HepG2 (cell line): ENCODE measurements around the gene NFATC2. TPM values are rescaled to one million over a fixed set of nuclear protein-coding genes. Genes with fewer than 3 reads are reported as not detected.
A peak's percentile ranks its signal among the peaks of the same experiment; 100 is the strongest.

ENCODE experiments used
- ARID5B ChIP-seq: IDR thresholded peaks from 2 replicates; pipeline ENCODE4 v1.4.0; 2020; ENCODE audit warnings: mild to moderate bottlenecking, missing genetic modification reagents
- CAMTA2 ChIP-seq: sonication (generic); formaldehyde crosslinking; IDR thresholded peaks from 2 replicates; pipeline ENCODE4 v1.4.0; 2020; ENCODE audit warnings: mild to moderate bottlenecking, missing genetic modification reagents, borderline replicate concordance
- CCDC6 ChIP-seq: sonication (generic); formaldehyde crosslinking; IDR thresholded peaks from 2 replicates; pipeline ENCODE4 v1.8.1; 2022; ENCODE audit warnings: mild to moderate bottlenecking, missing genetic modification reagents, moderate library complexity
- DDIT3 ChIP-seq: sonication (generic); formaldehyde crosslinking; IDR thresholded peaks from 2 replicates; pipeline ENCODE4 v1.4.0; 2020; ENCODE audit warnings: mild to moderate bottlenecking, missing genetic modification reagents
- FOXP4 ChIP-seq: sonication (generic); formaldehyde crosslinking; IDR thresholded peaks from 2 replicates; pipeline ENCODE4 v1.4.0; 2020; ENCODE audit warnings: missing genetic modification reagents
- KAT2B ChIP-seq: fragments of 150-350 bp; IDR thresholded peaks from 2 replicates; pipeline ENCODE4 v1.6.1; 2014; ENCODE audit warnings: low read depth, low read length, borderline replicate concordance
- SMAD1 ChIP-seq: sonication (generic); formaldehyde crosslinking; IDR thresholded peaks from 2 replicates; pipeline ENCODE4 v1.4.0; 2020; ENCODE audit warnings: missing genetic modification reagents, low read depth, mild to moderate bottlenecking, borderline replicate concordance
- STAG1 ChIP-seq: sonication (generic); formaldehyde crosslinking; IDR thresholded peaks from 2 replicates; pipeline ENCODE4 v1.4.0; 2020; ENCODE audit warnings: missing genetic modification reagents
- TFDP2 ChIP-seq: sonication (generic); formaldehyde crosslinking; IDR thresholded peaks from 2 replicates; pipeline ENCODE4 v1.4.0; 2020; ENCODE audit warnings: missing genetic modification reagents
- WIZ ChIP-seq: sonication (generic); formaldehyde crosslinking; IDR thresholded peaks from 2 replicates; pipeline ENCODE4 v1.5.1; 2020; ENCODE audit warnings: mild to moderate bottlenecking, missing genetic modification reagents
- ZFP41 ChIP-seq: sonication (generic); formaldehyde crosslinking; IDR thresholded peaks from 2 replicates; pipeline ENCODE4 v1.4.0; 2020; ENCODE audit warnings: mild to moderate bottlenecking, missing genetic modification reagents, borderline replicate concordance
- ZNF264 ChIP-seq: sonication (generic); formaldehyde crosslinking; IDR thresholded peaks from 2 replicates; pipeline ENCODE4 v1.4.0; 2020; ENCODE audit warnings: missing genetic modification reagents
- ZNF317 ChIP-seq: sonication (generic); formaldehyde crosslinking; IDR thresholded peaks from 2 replicates; pipeline ENCODE4 v1.5.0; 2020; ENCODE audit warnings: mild to moderate bottlenecking, missing genetic modification reagents
- ZNF326 ChIP-seq: sonication (generic); formaldehyde crosslinking; IDR thresholded peaks from 2 replicates; pipeline ENCODE4 v1.4.0; 2020; ENCODE audit warnings: missing genetic modification reagents, borderline replicate concordance
- ZNF367 ChIP-seq: sonication (generic); formaldehyde crosslinking; IDR thresholded peaks from 2 replicates; pipeline ENCODE4 v1.4.0; 2020; ENCODE audit warnings: missing genetic modification reagents, borderline replicate concordance
- ZNF766 ChIP-seq: sonication (generic); formaldehyde crosslinking; IDR thresholded peaks from 2 replicates; pipeline ENCODE4 v1.5.0; 2020; ENCODE audit warnings: missing genetic modification reagents, borderline replicate concordance
- ZNF777 ChIP-seq: sonication (generic); formaldehyde crosslinking; IDR thresholded peaks from 2 replicates; pipeline ENCODE4 v1.4.0; 2020; ENCODE audit warnings: missing genetic modification reagents
- ZNF781 ChIP-seq: sonication (generic); formaldehyde crosslinking; IDR thresholded peaks from 2 replicates; pipeline ENCODE4 v1.5.1; 2020; ENCODE audit warnings: borderline replicate concordance, mild to moderate bottlenecking, missing genetic modification reagents; ENCODE audit errors: not compliant biosample characterization
- ZNF839 ChIP-seq: sonication (generic); formaldehyde crosslinking; IDR thresholded peaks from 2 replicates; pipeline ENCODE4 v1.4.0; 2020; ENCODE audit warnings: missing genetic modification reagents, mild to moderate bottlenecking, borderline replicate concordance
- ZSCAN21 ChIP-seq: sonication (generic); formaldehyde crosslinking; IDR thresholded peaks from 2 replicates; pipeline ENCODE4 v1.8.0; 2022; ENCODE audit warnings: mild to moderate bottlenecking, missing genetic modification reagents, moderate library complexity, borderline replicate concordance
- polyA plus RNA-seq, 8 experiments: library from polyadenylated mRNA; depleted of rRNA in 3 of 8; stranded (reverse) in 7 of 8; unstranded in 1 of 8; fragments of >200 nt; fragmentation: Illumina TruSeq in 4 of 8; extraction: Trizol in 4 of 8; gene quantifications; 2 replicates each; pipeline versions ENCODE4 v1.2.1 to v1.2.3, GENCODE V29; 2011 to 2016; ENCODE audit warnings: low read depth in 4 of 8, missing spikeins in 1 of 8, mixed read lengths in 1 of 8; ENCODE audit not compliant: insufficient read depth in 1 of 8
- total RNA-seq, 5 experiments: library from RNA; depleted of rRNA; stranded (reverse); fragments of >200 nt; fragmentation: Illumina TruSeq; extraction: Trizol; gene quantifications; 2 replicates each; pipeline ENCODE4 v1.2.3, GENCODE V29; 2016; ENCODE audit warnings: low read depth in 1 of 5

NFATC2 gene
- total and polyA plus RNA-seq, 2 of the 13 experiments (the other 11 are each of a cell fraction or from before 2014, with no cell fraction given) = 1.9 to 3.3 TPM

GRCh38 chr20:51542033-51542570 lies 417 bp downstream of the NFATC2 start (continued):
- peak; percentile 41; the same call in 1 of the 2 replicates for TF ChIP-seq TFDP2 (CRISPR knock-in tag)
- peak; percentile 12; the same call in 1 of the 2 replicates for TF ChIP-seq WIZ (CRISPR knock-in tag)
- TF ChIP-seq KAT2B = no peak
- 0 out of 2 replicates have a peak, but pooled peaks have one; percentile 7 for TF ChIP-seq ZNF326 (CRISPR knock-in tag)
- TF ChIP-seq ZNF367 (CRISPR knock-in tag) = no peak
- TF ChIP-seq ZNF781 = peak; percentile 42
- peak; percentile 76; the same call in 1 of the 2 replicates for TF ChIP-seq ZNF839 (CRISPR knock-in tag)
- TF ChIP-seq ZSCAN21 (CRISPR knock-in tag) = peak; percentile 19
- no peak for TF ChIP-seq ZNF264 (CRISPR knock-in tag)
- peak; percentile 56 for TF ChIP-seq STAG1
- TF ChIP-seq ZNF777 (CRISPR knock-in tag) = peak; percentile 98
- TF ChIP-seq DDIT3 (CRISPR knock-in tag) = no peak
- TF ChIP-seq ZNF766 (CRISPR knock-in tag) = no peak
- peak; percentile 16; the same call in 1 of the 2 replicates for TF ChIP-seq CAMTA2 (CRISPR knock-in tag)
- TF ChIP-seq CCDC6 (CRISPR knock-in tag) = no peak
- TF ChIP-seq ARID5B (CRISPR knock-in tag) = peak; percentile 48
- TF ChIP-seq FOXP4 (CRISPR knock-in tag) = no peak; the same call in 1 of the 2 replicates
- 0 out of 2 replicates have a peak, but pooled peaks have one; percentile 9 for TF ChIP-seq ZFP41 (CRISPR knock-in tag)
- peak; percentile 6; the same call in 1 of the 2 replicates for TF ChIP-seq ZNF317 (CRISPR knock-in tag)
- 0 out of 2 replicates have a peak, but pooled peaks have one; percentile 33 for TF ChIP-seq SMAD1 (CRISPR knock-in tag)
